H4 (cell line): ENCODE results near the gene PPM1H. TPM values are rescaled to one million over a fixed set of nuclear protein-coding genes. Genes with fewer than 3 reads are reported as not detected.
"Not testable (repeated sequence)": the region's sequence is repeated elsewhere in the genome, so short reads cannot be mapped to it uniquely, and the experiment has no call there.

Experiments used
- DNase-seq: peaks from one replicate; pipeline ENCODE4 v3.0.0-alpha.2; 2015; ENCODE audit warnings: low spot score
- total RNA-seq: library from RNA; depleted of rRNA; stranded (reverse); fragments of >200 nt; shearing (Covaris generic); gene quantifications from 2 replicates; pipeline ENCODE4 v1.2.3, GENCODE V29; 2014; rRNA removed

PPM1H gene
- total RNA-seq: 2.9 and 3.7 TPM in 2 replicates

- peak; percentile 52 for DNase-seq
These were observed at the start of gene PPM1H for GRCh38 chr12:62934799-62935674. PPM1H (minus strand) TSS chr12:62935150; CDS start chr12:62934736, 414 bp downstream.

- DNase-seq: no peak
These were observed 48.6 kb upstream of the PPM1H start for GRCh38 chr12:62983594-62983993.

- no peak for DNase-seq
These were observed 43.8 kb upstream of the PPM1H start for GRCh38 chr12:62978768-62979167.

- no peak for DNase-seq
These were observed 42.9 kb upstream of the PPM1H start for GRCh38 chr12:62977883-62978282.

- no peak for DNase-seq
These were observed 42.5 kb upstream of the PPM1H start for GRCh38 chr12:62977418-62977817.

- DNase-seq: peak; percentile 19
These were observed 41.2 kb upstream of the PPM1H start for GRCh38 chr12:62976110-62976662.

GRCh38 chr12:62971769-62972525 is 37.0 kb upstream of the PPM1H start:
- no peak for DNase-seq

GRCh38 chr12:62969695-62970094 is 34.7 kb upstream of the PPM1H start:
- no peak for DNase-seq

- DNase-seq: no peak
These were observed 32.8 kb upstream of the PPM1H start for GRCh38 chr12:62967701-62968100.

GRCh38 chr12:62966990-62967506 is 32.1 kb upstream of the PPM1H start:
- no peak for DNase-seq

GRCh38 chr12:62966446-62966989 is 31.6 kb upstream of the PPM1H start:
- DNase-seq: not testable (repeated sequence)

GRCh38 chr12:62965700-62966099 is 30.8 kb upstream of the PPM1H start:
- DNase-seq: not testable (repeated sequence)

- not testable (repeated sequence) for DNase-seq
These were observed 30.3 kb upstream of the PPM1H start for GRCh38 chr12:62965242-62965641.

GRCh38 chr12:62963486-62964041 is 28.6 kb upstream of the PPM1H start:
- DNase-seq: peak; percentile 6

- DNase-seq: no peak
These were observed 25.4 kb upstream of the PPM1H start for GRCh38 chr12:62960324-62960723.

- DNase-seq: no peak
These were observed 24.8 kb upstream of the PPM1H start for GRCh38 chr12:62959745-62960144.

- peak; percentile 23 for DNase-seq
These were observed 22.4 kb upstream of the PPM1H start for GRCh38 chr12:62957233-62957953.

- DNase-seq: no peak
These were observed 20.7 kb upstream of the PPM1H start for GRCh38 chr12:62955678-62956077.

GRCh38 chr12:62950317-62950716 is 15.4 kb upstream of the PPM1H start:
- no peak for DNase-seq

- DNase-seq: no peak
These were observed 13.2 kb upstream of the PPM1H start for GRCh38 chr12:62948123-62948522.

GRCh38 chr12:62947364-62947763 is 12.4 kb upstream of the PPM1H start:
- DNase-seq: no peak
